ENCODE data around the gene BANP. TPM values are rescaled to one million over a fixed set of nuclear protein-coding genes. Genes with fewer than 3 reads are reported as not detected.
"Not testable (repeated sequence)": the region's sequence is repeated elsewhere in the genome, so short reads cannot be mapped to it uniquely, and the experiment has no call there.

BANP gene
- polyA plus RNA-seq, 4 donors = 22.8 to 34.0 (median 26.1) TPM

GRCh38 chr16:88073201-88073721 lies 122.0 kb downstream of the BANP start:
- no peak for DNase-seq (ENCODE audit: low read depth in 4 of 4, low spot score in 3 of 4)

GRCh38 chr16:88074041-88074440 lies 122.8 kb downstream of the BANP start:
- DNase-seq (ENCODE audit: low read depth in 4 of 4, low spot score in 3 of 4) = no peak

- no peak for DNase-seq (ENCODE audit: low read depth in 4 of 4, low spot score in 3 of 4)
These were observed 125.1 kb downstream of the BANP start for GRCh38 chr16:88076211-88076931.

- DNase-seq (ENCODE audit: low read depth in 4 of 4, low spot score in 3 of 4) = not testable (repeated sequence)
These were observed 125.7 kb downstream of the BANP start for GRCh38 chr16:88076932-88077320.

GRCh38 chr16:88077328-88078108 lies 126.3 kb downstream of the BANP start:
- no peak for DNase-seq (ENCODE audit: low read depth in 4 of 4, low spot score in 3 of 4)

- no peak for DNase-seq (ENCODE audit: low read depth in 4 of 4, low spot score in 3 of 4)
These were observed 127.0 kb downstream of the BANP start for GRCh38 chr16:88078111-88078775.

GRCh38 chr16:88083582-88083981 lies 132.3 kb downstream of the BANP start:
- DNase-seq (ENCODE audit: low read depth in 4 of 4, low spot score in 3 of 4) = no peak

GRCh38 chr16:88084881-88085280 lies 133.6 kb downstream of the BANP start:
- no peak for DNase-seq (ENCODE audit: low read depth in 4 of 4, low spot score in 3 of 4)

GRCh38 chr16:88086571-88087516 lies 135.6 kb downstream of the BANP start:
- DNase-seq (ENCODE audit: low read depth in 4 of 4, low spot score in 3 of 4) = no peak

GRCh38 chr16:88087517-88087877 lies 136.3 kb downstream of the BANP start:
- DNase-seq (ENCODE audit: low read depth in 4 of 4, low spot score in 3 of 4) = no peak

- no peak for DNase-seq (ENCODE audit: low read depth in 4 of 4, low spot score in 3 of 4)
These were observed 136.9 kb downstream of the BANP start for GRCh38 chr16:88088161-88088581.

- not testable (repeated sequence) for DNase-seq (ENCODE audit: low read depth in 4 of 4, low spot score in 3 of 4)
These were observed 137.4 kb downstream of the BANP start for GRCh38 chr16:88088611-88089010.

GRCh38 chr16:88089071-88089470 lies 137.8 kb downstream of the BANP start:
- not testable (repeated sequence) for DNase-seq (ENCODE audit: low read depth in 4 of 4, low spot score in 3 of 4)

GRCh38 chr16:88089632-88090376 lies 138.6 kb downstream of the BANP start:
- DNase-seq (ENCODE audit: low read depth in 4 of 4, low spot score in 3 of 4) = not testable (repeated sequence)

GRCh38 chr16:88090377-88091175 lies 139.3 kb downstream of the BANP start:
- not testable (repeated sequence) for DNase-seq (ENCODE audit: low read depth in 4 of 4, low spot score in 3 of 4)

GRCh38 chr16:88091221-88091971 lies 140.2 kb downstream of the BANP start:
- DNase-seq (ENCODE audit: low read depth in 4 of 4, low spot score in 3 of 4) = not testable (repeated sequence)

GRCh38 chr16:88091972-88092302 lies 140.7 kb downstream of the BANP start:
- not testable (repeated sequence) for DNase-seq (ENCODE audit: low read depth in 4 of 4, low spot score in 3 of 4)
